ENCODE results near the gene CAMK1G. TPM values are rescaled to one million over a fixed set of nuclear protein-coding genes. Genes with fewer than 3 reads are reported as not detected.
A peak's percentile ranks its signal among the peaks of the same experiment; 100 is the strongest.

Gene CAMK1G
- total and polyA plus RNA-seq, 8 donors = 0.29 to 9.9 (median 8.2) TPM

- no peak overlapping the region for H3K4me3 ChIP-seq
- no peaks in the 10 kb centered on the region for H3K9me3 ChIP-seq
- no peaks in the 10 kb centered on the region for H3K4me1 ChIP-seq
- no peak overlapping the region for H3K27ac ChIP-seq
- H3K36me3 ChIP-seq = no peaks in the 10 kb centered on the region
- intact Hi-C loops (cut with DNase I) = loop anchor here in 1 of 2 donors (10.0 kb wide), 1 partner anchor 114 kb away; no protein-coding TSS in a partner anchor
- ATAC-seq = no peak
- TF ChIP-seq CTCF (IDR thresholded peaks at IDR 0.05) = no peak
- peaks cover 0 to 30% of the 10 kb centered on the region in 2 donors for H3K27me3 ChIP-seq
- DNase-seq = no peak
These were observed 12.8 kb upstream of the CAMK1G start for GRCh38 chr1:209570743-209571142.

GRCh38 chr1:209576392-209577197 is 6.9 kb upstream of the CAMK1G start:
- Histone ChIP-seq H3K4me3 (no peak overlapping the region), H3K27ac (no peak overlapping the region), H3K36me3 (no peaks in the 10 kb centered on the region), H3K9me3 (no peaks in the 10 kb centered on the region), H3K4me1 (no peaks in the 10 kb centered on the region), H3K27me3 (peaks cover 1 to 44% of the 10 kb centered on the region in 2 donors)
- TF ChIP-seq CTCF (IDR thresholded peaks at IDR 0.05) = peak; percentile 92 to 96
- ATAC-seq (peak; percentile 100), DNase-seq (peak; percentile 58 to 87 (median 80))
- intact Hi-C loops (cut with DNase I) = loop anchor here (5.0 to 10.0 kb wide), 3 partner anchors 51 to 171 kb away; no protein-coding TSS in a partner anchor

- H3K27ac ChIP-seq = no peak overlapping the region
- H3K9me3 ChIP-seq = no peaks in the 10 kb centered on the region
- ATAC-seq (no peak), DNase-seq (no peak)
- intact Hi-C loops (cut with DNase I) = loop anchor here (5.0 to 10.0 kb wide), 3 partner anchors 50 to 170 kb away; no protein-coding TSS in a partner anchor
- peaks cover 3 to 52% of the 10 kb centered on the region in 2 donors for H3K27me3 ChIP-seq
- no peaks in the 10 kb centered on the region for H3K4me1 ChIP-seq
- no peak overlapping the region for H3K4me3 ChIP-seq
- H3K36me3 ChIP-seq = no peaks in the 10 kb centered on the region
- no peak for TF ChIP-seq CTCF (IDR thresholded peaks at IDR 0.05)
These were observed 6.2 kb upstream of the CAMK1G start for GRCh38 chr1:209577346-209577745.

- H3K36me3 ChIP-seq = no peaks in the 10 kb centered on the region
- H3K27ac ChIP-seq = no peak overlapping the region
- ATAC-seq (no peak), DNase-seq (no peak)
- peaks cover 14 to 77% of the 10 kb centered on the region in 2 donors for H3K27me3 ChIP-seq
- no peak for TF ChIP-seq CTCF (IDR thresholded peaks at IDR 0.05)
- intact Hi-C loops (cut with DNase I) = loop anchor here in 1 of 2 donors (5.0 kb wide), 1 partner anchor 112 kb away; no protein-coding TSS in a partner anchor
- H3K4me3 ChIP-seq = no peak overlapping the region
- H3K4me1 ChIP-seq = no peaks in the 10 kb centered on the region
- no peaks in the 10 kb centered on the region for H3K9me3 ChIP-seq
These were observed 2.9 kb upstream of the CAMK1G start for GRCh38 chr1:209580577-209580976.

- H3K27me3 ChIP-seq = peaks cover 14 to 83% of the 10 kb centered on the region in 2 donors
These were observed 738 bp downstream of the CAMK1G start for GRCh38 chr1:209584231-209584672.

More at GRCh38 chr1:209584231-209584672, 738 bp downstream of the CAMK1G start:
- Histone ChIP-seq H3K36me3 (no peaks in the 10 kb centered on the region), H3K9me3 (no peaks in the 10 kb centered on the region), H3K27ac (no peak overlapping the region), H3K4me1 (peaks cover 0 to 3% of the 10 kb centered on the region in 2 donors), H3K4me3 (no peak overlapping the region)
- intact Hi-C loops (cut with DNase I) = loop anchor here in 1 of 2 donors (5.0 kb wide), 1 partner anchor 108 kb away; no protein-coding TSS in a partner anchor
- TF ChIP-seq CTCF (IDR thresholded peaks at IDR 0.05) = no peak
- DNase-seq (peak in 1 of 4 donors; percentile 36), ATAC-seq (no peak)
